ENCODE results near the gene ZBTB20. TPM values are rescaled to one million over a fixed set of nuclear protein-coding genes. Genes with fewer than 3 reads are reported as not detected.

The ZBTB20 gene
- total and polyA plus RNA-seq, 2 of the 4 experiments (the other 2 are of a cell fraction): 0.75 to 14.7 TPM

DNA sequence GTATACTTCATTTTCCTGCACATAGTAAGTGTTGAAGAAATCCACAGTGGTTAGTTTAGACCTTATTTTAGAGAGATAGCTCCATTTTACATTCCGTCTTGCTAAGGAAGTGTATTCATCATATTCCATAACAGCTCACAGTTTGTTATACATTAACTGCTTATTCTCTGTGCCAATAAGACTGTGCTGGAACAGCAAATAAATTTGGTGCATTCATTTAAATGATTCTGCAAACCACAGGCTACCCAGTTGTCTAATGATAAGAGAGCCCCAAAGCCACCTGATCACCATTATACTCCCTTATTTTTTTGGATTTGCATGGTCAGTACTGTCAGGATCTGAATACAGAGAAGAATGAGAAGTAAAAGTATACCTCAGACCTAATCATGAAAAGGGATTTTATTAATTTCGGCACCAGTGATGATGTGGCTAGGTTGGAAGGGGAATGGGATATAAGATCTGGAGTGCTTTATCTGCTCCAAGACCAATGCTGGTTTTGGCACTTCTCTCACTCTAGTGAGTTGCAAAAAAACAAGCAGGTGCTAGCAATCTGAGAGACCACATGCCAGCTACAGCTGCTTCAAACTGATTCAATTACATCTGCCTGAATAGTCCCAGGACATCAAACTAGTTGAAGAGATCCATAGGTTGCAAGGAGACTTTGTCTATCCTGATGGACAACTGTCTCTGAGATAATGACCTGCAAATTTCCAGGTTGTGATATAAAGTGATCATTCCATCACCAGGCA, 254.8 kb downstream of the ZBTB20 start:
- no peak overlapping the region for H2AFZ ChIP-seq (replicated peaks; ENCODE audit: low read length, poor library complexity)
- H3K36me3 ChIP-seq (ENCODE audit: control insufficient read depth, insufficient read depth, low read length): no peaks in the 10 kb centered on the region
- no peaks in the 10 kb centered on the region for H4K20me1 ChIP-seq (ENCODE audit: insufficient read depth, low read length)
- H3K23ac ChIP-seq (ENCODE audit: low read depth, low read length): no peak overlapping the region
- ATAC-seq (ENCODE audit: low read depth): no peak
- no TSS peak for BruUV-seq (replicated peaks)
- H3K79me1 ChIP-seq (ENCODE audit: low read depth in 1 of 2, low read length in 2 of 2): no peaks in the 10 kb centered on the region
- intact Hi-C loops (cut with micrococcal nuclease): no loop called here
- no peak overlapping the region for H4K91ac ChIP-seq (ENCODE audit: insufficient read depth, low read depth, low read length)
- no peak overlapping the region for H3K27ac ChIP-seq (ENCODE audit: insufficient read depth, low read length)
- no peak overlapping the region for H2AK9ac ChIP-seq (replicated peaks; ENCODE audit: low read depth, low read length, poor library complexity)
- CTCF ChIA-PET: no interaction called here
- no peak overlapping the region for H2AK5ac ChIP-seq (ENCODE audit: low read depth, low read length)
- no peaks in the 10 kb centered on the region for H3K9me3 ChIP-seq (ENCODE audit: control insufficient read depth, insufficient read depth, low read length)
- no peak overlapping the region for H3K9ac ChIP-seq (ENCODE audit: low read depth, low read length)
- H3K9me1 ChIP-seq (ENCODE audit: insufficient read depth, low read length): no peaks in the 10 kb centered on the region
- POLR2A ChIA-PET (ENCODE audit: unreplicated experiment): interaction anchor here (0.6 kb wide), 1 partner anchor 308 kb away, joined by 3 read pairs; no protein-coding TSS in a partner anchor
- no peaks in the 10 kb centered on the region for H3K4me1 ChIP-seq (ENCODE audit: control insufficient read depth, insufficient read depth, low read length)
- WGBS, 2 experiments (ENCODE audit: extremely low coverage in 2 of 2, insufficient read length in 1 of 2): no CpG with 5 or more reads among the region's 2 CpGs
- no peaks in the 10 kb centered on the region for H3K27me3 ChIP-seq (ENCODE audit: control insufficient read depth, insufficient read depth, low read length)
- H3K14ac ChIP-seq (replicated peaks; ENCODE audit: low read depth, low read length): no peak overlapping the region
- no peak overlapping the region for H2BK5ac ChIP-seq (ENCODE audit: low read depth, low read length, poor library complexity, severe bottlenecking)
- H3K18ac ChIP-seq (ENCODE audit: low read depth, low read length): no peak overlapping the region
- no peak overlapping the region for H4K8ac ChIP-seq (ENCODE audit: low read depth in 2 of 2, low read length in 2 of 2)
- no peak overlapping the region; the same call in 2 of the 3 replicates for H2BK15ac ChIP-seq (ENCODE audit: low read depth, low read length)
- no peak overlapping the region for H3K4ac ChIP-seq (ENCODE audit: low read depth, low read length)
- no peak overlapping the region for H3K4me3 ChIP-seq (ENCODE audit: insufficient read depth, low read depth, low read length)
- H2BK20ac ChIP-seq (ENCODE audit: low read depth, low read length): no peak overlapping the region
- no peak overlapping the region for H2BK120ac ChIP-seq (ENCODE audit: low read depth, low read length)
- dilution Hi-C loops (cut with HindIII; ENCODE audit: low sequenced_read_pairs, unreplicated experiment): no loop called here
- H3K56ac ChIP-seq (ENCODE audit: extremely low read depth, insufficient read depth, low read length): no peak overlapping the region
- no peak for DNase-seq
- H3K4me2 ChIP-seq (ENCODE audit: low read depth, low read length): no peak overlapping the region
- in situ Hi-C loops (cut with MboI; ENCODE audit: low sequenced_read_pairs): no loop called here
- TF ChIP-seq, protein P1, sequence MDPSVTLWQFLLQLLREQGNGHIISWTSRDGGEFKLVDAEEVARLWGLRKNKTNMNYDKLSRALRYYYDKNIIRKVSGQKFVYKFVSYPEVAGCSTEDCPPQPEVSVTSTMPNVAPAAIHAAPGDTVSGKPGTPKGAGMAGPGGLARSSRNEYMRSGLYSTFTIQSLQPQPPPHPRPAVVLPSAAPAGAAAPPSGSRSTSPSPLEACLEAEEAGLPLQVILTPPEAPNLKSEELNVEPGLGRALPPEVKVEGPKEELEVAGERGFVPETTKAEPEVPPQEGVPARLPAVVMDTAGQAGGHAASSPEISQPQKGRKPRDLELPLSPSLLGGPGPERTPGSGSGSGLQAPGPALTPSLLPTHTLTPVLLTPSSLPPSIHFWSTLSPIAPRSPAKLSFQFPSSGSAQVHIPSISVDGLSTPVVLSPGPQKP (IDR thresholded peaks at IDR 0.05; ENCODE audit: borderline replicate concordance, low read depth, low read length): no peak
- TF ChIP-seq SMC3 (IDR thresholded peaks at IDR 0.05; ENCODE audit: low read depth, low read length) (no peak), MAZ (IDR thresholded peaks at IDR 0.05; ENCODE audit: borderline replicate concordance, low read depth, low read length) (no peak), POLR2A (IDR thresholded peaks at IDR 0.05; ENCODE audit: low read depth, low read length) (no peak), RCOR1 (IDR thresholded peaks at IDR 0.05; ENCODE audit: insufficient replicate concordance, low read length) (no peak), MXI1 (IDR thresholded peaks at IDR 0.05; ENCODE audit: borderline replicate concordance, low read depth, low read length) (no peak), RAD21 (IDR thresholded peaks at IDR 0.05; ENCODE audit: low read length) (no peak), FOS (IDR thresholded peaks at IDR 0.05; ENCODE audit: low read depth, low read length) (no peak), RFX5 (IDR thresholded peaks at IDR 0.05; ENCODE audit: low read depth, low read length) (no peak), MAFK (IDR thresholded peaks at IDR 0.05; ENCODE audit: low read depth, low read length) (no peak), CHD1 (IDR thresholded peaks at IDR 0.05; ENCODE audit: low read depth, low read length) (no peak), CEBPB (IDR thresholded peaks at IDR 0.05; ENCODE audit: low read depth, low read length) (no peak), NFE2L2 (IDR thresholded peaks at IDR 0.05; ENCODE audit: low read depth, low read length) (no peak), BHLHE40 (IDR thresholded peaks at IDR 0.05; ENCODE audit: low read depth, low read length) (no peak)
- TF ChIP-seq, protein P2, sequence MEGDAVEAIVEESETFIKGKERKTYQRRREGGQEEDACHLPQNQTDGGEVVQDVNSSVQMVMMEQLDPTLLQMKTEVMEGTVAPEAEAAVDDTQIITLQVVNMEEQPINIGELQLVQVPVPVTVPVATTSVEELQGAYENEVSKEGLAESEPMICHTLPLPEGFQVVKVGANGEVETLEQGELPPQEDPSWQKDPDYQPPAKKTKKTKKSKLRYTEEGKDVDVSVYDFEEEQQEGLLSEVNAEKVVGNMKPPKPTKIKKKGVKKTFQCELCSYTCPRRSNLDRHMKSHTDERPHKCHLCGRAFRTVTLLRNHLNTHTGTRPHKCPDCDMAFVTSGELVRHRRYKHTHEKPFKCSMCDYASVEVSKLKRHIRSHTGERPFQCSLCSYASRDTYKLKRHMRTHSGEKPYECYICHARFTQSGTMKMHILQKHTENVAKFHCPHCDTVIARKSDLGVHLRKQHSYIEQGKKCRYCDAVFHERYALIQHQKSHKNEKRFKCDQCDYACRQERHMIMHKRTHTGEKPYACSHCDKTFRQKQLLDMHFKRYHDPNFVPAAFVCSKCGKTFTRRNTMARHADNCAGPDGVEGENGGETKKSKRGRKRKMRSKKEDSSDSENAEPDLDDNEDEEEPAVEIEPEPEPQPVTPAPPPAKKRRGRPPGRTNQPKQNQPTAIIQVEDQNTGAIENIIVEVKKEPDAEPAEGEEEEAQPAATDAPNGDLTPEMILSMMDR (conservative IDR thresholded peaks at IDR 0.05; ENCODE audit: low read depth, low read length): no peak
- TF ChIP-seq, protein P3, sequence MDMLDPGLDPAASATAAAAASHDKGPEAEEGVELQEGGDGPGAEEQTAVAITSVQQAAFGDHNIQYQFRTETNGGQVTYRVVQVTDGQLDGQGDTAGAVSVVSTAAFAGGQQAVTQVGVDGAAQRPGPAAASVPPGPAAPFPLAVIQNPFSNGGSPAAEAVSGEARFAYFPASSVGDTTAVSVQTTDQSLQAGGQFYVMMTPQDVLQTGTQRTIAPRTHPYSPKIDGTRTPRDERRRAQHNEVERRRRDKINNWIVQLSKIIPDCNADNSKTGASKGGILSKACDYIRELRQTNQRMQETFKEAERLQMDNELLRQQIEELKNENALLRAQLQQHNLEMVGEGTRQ (IDR thresholded peaks at IDR 0.05; ENCODE audit: low read depth, low read length): no peak
- H4K5ac ChIP-seq (ENCODE audit: low read depth, low read length): no peak overlapping the region

All from IMR-90 (cell line).